GM06990 (cell line): ENCODE data around the gene MBP.

Source experiments
- DNase-seq: peaks from one replicate; pipeline ENCODE4 v3.0.0-alpha.2; 2011; ENCODE audit not compliant: insufficient read length; ENCODE audit errors: extremely low read depth
- H3K27me3 ChIP-seq: replicated peaks from 2 replicates; pipeline ENCODE4 v1.6.0; 2011; ENCODE audit warnings: low read length; ENCODE audit not compliant: control insufficient read depth, insufficient read depth
- H3K36me3 ChIP-seq: 2 replicates; pipeline ENCODE4 v1.5.1; 2011; ENCODE audit warnings: low read length; ENCODE audit not compliant: control insufficient read depth, insufficient read depth
- H3K4me3 ChIP-seq: replicated peaks from 2 replicates; pipeline ENCODE4 v1.5.1; 2011; ENCODE audit warnings: low read depth, mild to moderate bottlenecking, control low read depth, low read length
- CTCF ChIP-seq: IDR thresholded peaks from 2 replicates; pipeline ENCODE4 v1.5.1; 2011; ENCODE audit warnings: low read length, control low read depth, mild to moderate bottlenecking, inconsistent platforms; ENCODE audit not compliant: insufficient read depth, poor library complexity, severe bottlenecking

Gene MBP

GRCh38 chr18:77113361-77114151 lies 19.0 kb downstream of the MBP start:
- H3K27me3 ChIP-seq: no peaks in the 10 kb centered on the region
- no peak for TF ChIP-seq CTCF
- peaks cover 12% of the 10 kb centered on the region for H3K36me3 ChIP-seq
- no peak for DNase-seq
- H3K4me3 ChIP-seq: no peak overlapping the region

- H3K27me3 ChIP-seq: no peaks in the 10 kb centered on the region
- TF ChIP-seq CTCF: no peak
- H3K4me3 ChIP-seq: no peak overlapping the region
- no peak for DNase-seq
- peaks cover 12% of the 10 kb centered on the region for H3K36me3 ChIP-seq
Measured at GRCh38 chr18:77112747-77113092, 19.9 kb downstream of the MBP start.

- no peak for DNase-seq
- H3K27me3 ChIP-seq: no peaks in the 10 kb centered on the region
- peaks cover 12% of the 10 kb centered on the region for H3K36me3 ChIP-seq
- H3K4me3 ChIP-seq: no peak overlapping the region
- no peak for TF ChIP-seq CTCF
Measured at GRCh38 chr18:77111951-77112746, 20.4 kb downstream of the MBP start.

- peaks cover 10% of the 10 kb centered on the region for H3K36me3 ChIP-seq
- DNase-seq: no peak
- TF ChIP-seq CTCF: no peak
- no peak overlapping the region for H3K4me3 ChIP-seq
- H3K27me3 ChIP-seq: no peaks in the 10 kb centered on the region
Measured at GRCh38 chr18:77111449-77111848, 21.1 kb downstream of the MBP start.

- TF ChIP-seq CTCF: no peak
- DNase-seq: no peak
- Histone ChIP-seq H3K4me3 (no peak overlapping the region), H3K36me3 (peaks cover 8% of the 10 kb centered on the region), H3K27me3 (no peaks in the 10 kb centered on the region)
Measured at GRCh38 chr18:77110936-77111335, 21.6 kb downstream of the MBP start.
